Breast epithelium (tissue), 3 donors: ENCODE measurements around the gene TTLL13.

Experiments
- POLR2A ChIP-seq: fragments of 450-650 bp; IDR thresholded peaks from one replicate; pipeline ENCODE4 v1.6.1; 2016; ENCODE audit warnings: antibody characterized with exemption, mild to moderate bottlenecking, moderate library complexity
- POLR2AphosphoS5 ChIP-seq, 3 donors: sonication (generic); formaldehyde crosslinking; IDR thresholded peaks; one replicate each; pipeline ENCODE4 v1.6.1; 2017; ENCODE audit warnings: antibody characterized with exemption in 3 of 3
- TF ChIP-seq, protein P1 (sequence below), 3 donors: fragments of 450-650 bp; IDR thresholded peaks; one replicate each; pipeline ENCODE4 v1.5.1; 2016 to 2017; ENCODE audit warnings: antibody characterized with exemption in 3 of 3, mild to moderate bottlenecking in 3 of 3, moderate library complexity in 3 of 3

DNA sequence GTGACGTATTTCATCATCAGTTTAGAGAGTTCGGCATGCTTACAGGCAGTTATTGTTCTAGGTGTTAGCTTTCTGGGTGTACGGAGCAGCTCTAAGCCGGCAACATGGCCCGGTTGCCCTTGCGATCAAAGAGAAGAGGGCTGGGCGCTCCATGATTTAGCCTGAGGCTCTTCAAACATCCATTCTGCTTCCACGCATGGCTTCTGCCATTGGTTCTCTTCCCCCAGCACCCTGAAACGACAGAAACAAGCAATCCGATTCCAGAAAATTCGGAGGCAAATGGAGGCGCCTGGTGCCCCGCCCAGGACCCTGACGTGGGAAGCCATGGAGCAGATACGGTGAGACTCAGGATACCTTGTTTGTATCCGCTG lies 16.7 kb downstream of the TTLL13 start:
- TF ChIP-seq POLR2AphosphoS5 (IDR thresholded peaks at IDR 0.05): no peak
- TF ChIP-seq, protein P1, sequence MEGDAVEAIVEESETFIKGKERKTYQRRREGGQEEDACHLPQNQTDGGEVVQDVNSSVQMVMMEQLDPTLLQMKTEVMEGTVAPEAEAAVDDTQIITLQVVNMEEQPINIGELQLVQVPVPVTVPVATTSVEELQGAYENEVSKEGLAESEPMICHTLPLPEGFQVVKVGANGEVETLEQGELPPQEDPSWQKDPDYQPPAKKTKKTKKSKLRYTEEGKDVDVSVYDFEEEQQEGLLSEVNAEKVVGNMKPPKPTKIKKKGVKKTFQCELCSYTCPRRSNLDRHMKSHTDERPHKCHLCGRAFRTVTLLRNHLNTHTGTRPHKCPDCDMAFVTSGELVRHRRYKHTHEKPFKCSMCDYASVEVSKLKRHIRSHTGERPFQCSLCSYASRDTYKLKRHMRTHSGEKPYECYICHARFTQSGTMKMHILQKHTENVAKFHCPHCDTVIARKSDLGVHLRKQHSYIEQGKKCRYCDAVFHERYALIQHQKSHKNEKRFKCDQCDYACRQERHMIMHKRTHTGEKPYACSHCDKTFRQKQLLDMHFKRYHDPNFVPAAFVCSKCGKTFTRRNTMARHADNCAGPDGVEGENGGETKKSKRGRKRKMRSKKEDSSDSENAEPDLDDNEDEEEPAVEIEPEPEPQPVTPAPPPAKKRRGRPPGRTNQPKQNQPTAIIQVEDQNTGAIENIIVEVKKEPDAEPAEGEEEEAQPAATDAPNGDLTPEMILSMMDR (IDR thresholded peaks at IDR 0.05): no peak
- TF ChIP-seq POLR2A: no peak
